Nephron progenitor cell (in vitro differentiated cells): ENCODE measurements around the gene PACS1.
"Not testable (repeated sequence)": the region's sequence is repeated elsewhere in the genome, so short reads cannot be mapped to it uniquely, and the experiment has no call there.

Experiments
- DNase-seq: peaks from one replicate; pipeline ENCODE4 v3.0.0; 2021
- H3K27ac Mint-ChIP-seq: 2 replicates; pipeline ENCODE4 v1.8.0; 2021; ENCODE audit warnings: mild to moderate bottlenecking, moderate library complexity, mixed read lengths
- H3K27me3 Mint-ChIP-seq: 2 replicates; pipeline ENCODE4 v1.8.0; 2021; ENCODE audit warnings: mild to moderate bottlenecking, low read depth, mixed read lengths; ENCODE audit not compliant: poor library complexity
- H3K36me3 Mint-ChIP-seq: 2 replicates; pipeline ENCODE4 v1.8.0; 2021; ENCODE audit warnings: low read depth, mixed read lengths
- H3K4me1 Mint-ChIP-seq: 2 replicates; pipeline ENCODE4 v1.8.0; 2021; ENCODE audit warnings: mixed read lengths
- H3K4me3 Mint-ChIP-seq: 2 replicates; pipeline ENCODE4 v1.8.0; 2021; ENCODE audit warnings: mild to moderate bottlenecking, moderate library complexity, mixed read lengths
- H3K9me3 Mint-ChIP-seq: 2 replicates; pipeline ENCODE4 v1.8.0; 2021; ENCODE audit warnings: mild to moderate bottlenecking, moderate library complexity, mixed read lengths
- CTCF ChIP-seq: fragments of 200-600 bp; sonication (generic); IDR thresholded peaks from 2 replicates; pipeline ENCODE4 v1.5.0; 2021; ENCODE audit warnings: antibody characterized with exemption

Gene PACS1

GRCh38 chr11:66272596-66272995 lies 202.5 kb downstream of the PACS1 start:
- Mint-ChIP-seq H3K4me3 (no peak overlapping the region), H3K27me3 (no peaks in the 10 kb centered on the region), H3K27ac (peak overlapping the region; percentile 22), H3K4me1 (peaks cover 21% of the 10 kb centered on the region), H3K36me3 (peaks cover 45% of the 10 kb centered on the region), H3K9me3 (no peaks in the 10 kb centered on the region)
- no peak for TF ChIP-seq CTCF
- DNase-seq, result no peak

- Mint-ChIP-seq H3K4me1 (peaks cover 21% of the 10 kb centered on the region), H3K27ac (no peak overlapping the region), H3K36me3 (peaks cover 45% of the 10 kb centered on the region), H3K27me3 (peaks cover 5% of the 10 kb centered on the region), H3K9me3 (no peaks in the 10 kb centered on the region), H3K4me3 (no peak overlapping the region)
- no peak for DNase-seq
- TF ChIP-seq CTCF, result no peak
Measured at GRCh38 chr11:66274219-66274618, 204.1 kb downstream of the PACS1 start.

GRCh38 chr11:66275396-66275795 lies 205.3 kb downstream of the PACS1 start:
- Mint-ChIP-seq H3K27me3 (peaks cover 13% of the 10 kb centered on the region), H3K4me3 (no peak overlapping the region), H3K36me3 (peaks cover 45% of the 10 kb centered on the region), H3K9me3 (no peaks in the 10 kb centered on the region), H3K27ac (no peak overlapping the region), H3K4me1 (peaks cover 17% of the 10 kb centered on the region)
- DNase-seq, result no peak
- TF ChIP-seq CTCF, result no peak

- TF ChIP-seq CTCF, result no peak
- peaks cover 18% of the 10 kb centered on the region for H3K27me3 Mint-ChIP-seq
- peaks cover 41% of the 10 kb centered on the region for H3K36me3 Mint-ChIP-seq
- H3K4me1 Mint-ChIP-seq, result peaks cover 21% of the 10 kb centered on the region
- no peaks in the 10 kb centered on the region for H3K9me3 Mint-ChIP-seq
- H3K27ac Mint-ChIP-seq, result no peak overlapping the region
- no peak overlapping the region for H3K4me3 Mint-ChIP-seq
- DNase-seq, result no peak
Measured at GRCh38 chr11:66275984-66276612, 206.0 kb downstream of the PACS1 start.

GRCh38 chr11:66276619-66277018 lies 206.5 kb downstream of the PACS1 start:
- DNase-seq, H3K4me3 Mint-ChIP-seq, H3K9me3 Mint-ChIP-seq, H3K27ac Mint-ChIP-seq: not testable (repeated sequence)
- Mint-ChIP-seq H3K4me1 (peaks cover 26% of the 10 kb centered on the region), H3K27me3 (peaks cover 18% of the 10 kb centered on the region), H3K36me3 (peaks cover 40% of the 10 kb centered on the region)

- Mint-ChIP-seq H3K27me3 (peaks cover 18% of the 10 kb centered on the region), H3K36me3 (peaks cover 36% of the 10 kb centered on the region), H3K4me3 (peak overlapping the region; percentile 42), H3K4me1 (peaks cover 31% of the 10 kb centered on the region)
- not testable (repeated sequence) for H3K9me3 Mint-ChIP-seq, DNase-seq, H3K27ac Mint-ChIP-seq
Measured at GRCh38 chr11:66277064-66277463, 207.0 kb downstream of the PACS1 start.
